Measurements from ENCODE around the gene ENPP6.
"Not testable (repeated sequence)": the region's sequence is repeated elsewhere in the genome, so short reads cannot be mapped to it uniquely, and the experiment has no call there.

Gene ENPP6

DNA sequence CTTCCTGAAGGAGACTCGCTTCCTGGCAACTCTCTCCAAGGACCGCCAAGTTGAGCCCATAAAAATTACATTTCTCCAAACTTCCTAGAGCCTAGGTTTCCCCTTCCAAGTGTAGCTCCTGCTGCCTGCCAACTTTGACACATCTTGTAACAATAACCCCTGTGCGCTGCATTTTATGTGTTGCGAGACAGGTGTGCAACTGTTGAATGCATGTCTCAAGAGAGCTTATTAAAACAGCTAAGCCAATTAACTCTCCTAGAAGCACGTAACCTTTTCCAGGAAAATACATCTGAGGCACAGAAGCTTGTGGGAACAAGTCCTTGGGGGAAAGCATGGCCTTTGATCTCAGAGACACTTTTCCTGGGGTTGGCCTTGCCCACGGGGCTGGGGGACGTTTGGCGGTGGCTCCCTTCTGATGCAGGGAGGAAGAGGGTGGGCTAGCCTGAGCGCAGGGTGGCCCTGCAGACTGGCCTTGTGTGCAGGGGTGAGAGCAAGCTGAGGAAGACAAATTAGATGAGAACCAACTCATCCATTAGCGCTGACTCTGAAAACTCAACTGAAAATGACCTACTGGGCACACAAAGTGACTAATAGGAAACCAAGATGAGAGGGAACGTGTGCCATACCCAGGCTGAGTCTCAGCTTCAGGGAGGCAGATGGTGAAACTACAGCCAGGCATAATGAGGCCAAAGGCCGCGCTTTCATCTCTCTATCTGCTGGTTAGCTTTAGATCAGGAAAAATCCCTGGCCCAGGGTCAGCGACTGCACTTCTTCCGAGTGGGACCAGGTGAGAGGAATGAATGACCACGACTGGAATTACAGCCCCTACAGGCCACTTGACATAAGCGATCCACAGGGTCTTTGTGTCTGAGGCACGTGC, 75.3 kb downstream of the ENPP6 start:
- no peak for DNase-seq (ENCODE audit: low spot score)
- in situ Hi-C loops (cut with MboI; ENCODE audit: low pct_unique_long_range_greater_than_20kb, low sequenced_read_pairs, unreplicated experiment), result no loop called here
- TF ChIP-seq CTCF (IDR thresholded peaks at IDR 0.05; ENCODE audit: extremely low read depth, insufficient read depth, missing control alignments), result no peak

- in situ Hi-C loops (cut with MboI; ENCODE audit: low pct_unique_long_range_greater_than_20kb, low sequenced_read_pairs, unreplicated experiment); DNase-seq (ENCODE audit: low spot score): not testable (repeated sequence)
Measured at GRCh38 chr4:184140901-184141300, 76.8 kb downstream of the ENPP6 start.

DNA sequence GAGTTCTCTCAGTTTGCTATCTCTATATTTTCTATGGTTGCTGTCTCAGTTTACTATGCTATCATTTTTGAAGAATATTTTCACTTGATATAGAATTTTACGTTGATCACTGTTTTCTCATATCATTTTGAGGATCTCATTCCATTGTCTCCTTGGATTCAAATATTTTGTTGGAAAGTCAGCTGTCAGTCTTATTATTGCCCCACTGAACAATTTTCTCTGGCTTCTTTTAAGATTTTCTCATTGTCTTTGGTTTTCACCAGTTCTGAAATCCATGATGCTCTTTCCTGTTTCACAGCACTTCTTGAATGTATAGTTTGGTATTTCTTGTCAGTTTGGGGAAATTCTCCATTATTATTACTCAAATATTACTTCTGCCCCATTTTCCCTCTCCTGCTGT, 81.1 kb downstream of the ENPP6 start:
- no peak for DNase-seq (ENCODE audit: low spot score)
- in situ Hi-C loops (cut with MboI; ENCODE audit: low pct_unique_long_range_greater_than_20kb, low sequenced_read_pairs, unreplicated experiment), result no loop called here
- TF ChIP-seq CTCF (IDR thresholded peaks at IDR 0.05; ENCODE audit: extremely low read depth, insufficient read depth, missing control alignments), result no peak

GRCh38 chr4:184126800-184127199, 90.9 kb downstream of the ENPP6 start:
- TF ChIP-seq CTCF (IDR thresholded peaks at IDR 0.05; ENCODE audit: extremely low read depth, insufficient read depth, missing control alignments), result no peak
- in situ Hi-C loops (cut with MboI; ENCODE audit: low pct_unique_long_range_greater_than_20kb, low sequenced_read_pairs, unreplicated experiment), result no loop called here

DNA sequence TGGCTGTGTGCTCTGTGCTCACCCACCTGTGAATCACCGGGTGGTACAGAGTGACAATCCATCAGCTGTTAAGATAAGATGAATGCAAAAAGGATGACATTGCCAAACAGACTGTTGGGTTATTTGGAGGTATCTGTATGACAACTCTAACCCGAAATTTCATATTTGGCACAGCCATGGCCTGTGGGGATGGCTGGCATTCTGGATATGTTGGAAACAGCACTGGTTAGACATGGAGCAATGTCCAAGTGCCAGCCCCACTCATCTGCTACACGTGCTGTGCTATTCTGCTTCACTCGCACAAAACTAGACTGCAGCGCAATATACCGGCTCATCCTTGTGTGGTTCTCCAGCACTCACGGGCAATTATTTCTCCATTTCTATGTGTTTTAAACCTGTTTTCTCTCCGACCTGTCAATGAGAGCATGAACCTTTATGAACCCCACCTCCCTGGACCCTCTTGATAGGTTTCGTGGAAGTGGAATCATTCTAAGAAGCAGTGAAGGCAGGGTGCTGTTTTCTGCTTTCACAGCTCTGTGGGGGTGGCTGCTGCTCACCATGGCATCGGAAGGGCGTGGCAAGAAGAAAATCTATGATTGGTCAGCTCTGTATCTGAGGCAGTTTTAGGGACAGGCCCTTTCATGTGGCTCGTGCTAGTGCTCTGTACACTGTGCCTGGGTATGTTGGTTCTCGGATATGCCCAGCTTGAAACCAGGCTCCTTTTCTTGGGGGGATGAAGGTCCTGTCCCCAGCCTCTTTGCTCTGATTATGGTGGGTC, 94.9 kb downstream of the ENPP6 start:
- no peak for TF ChIP-seq CTCF (IDR thresholded peaks at IDR 0.05; ENCODE audit: extremely low read depth, insufficient read depth, missing control alignments)
- no peak for DNase-seq (ENCODE audit: low spot score)
- in situ Hi-C loops (cut with MboI; ENCODE audit: low pct_unique_long_range_greater_than_20kb, low sequenced_read_pairs, unreplicated experiment), result no loop called here

More at GRCh38 chr4:184126800-184127199, 90.9 kb downstream of the ENPP6 start:
- DNase-seq (ENCODE audit: low spot score), result no peak

DNA sequence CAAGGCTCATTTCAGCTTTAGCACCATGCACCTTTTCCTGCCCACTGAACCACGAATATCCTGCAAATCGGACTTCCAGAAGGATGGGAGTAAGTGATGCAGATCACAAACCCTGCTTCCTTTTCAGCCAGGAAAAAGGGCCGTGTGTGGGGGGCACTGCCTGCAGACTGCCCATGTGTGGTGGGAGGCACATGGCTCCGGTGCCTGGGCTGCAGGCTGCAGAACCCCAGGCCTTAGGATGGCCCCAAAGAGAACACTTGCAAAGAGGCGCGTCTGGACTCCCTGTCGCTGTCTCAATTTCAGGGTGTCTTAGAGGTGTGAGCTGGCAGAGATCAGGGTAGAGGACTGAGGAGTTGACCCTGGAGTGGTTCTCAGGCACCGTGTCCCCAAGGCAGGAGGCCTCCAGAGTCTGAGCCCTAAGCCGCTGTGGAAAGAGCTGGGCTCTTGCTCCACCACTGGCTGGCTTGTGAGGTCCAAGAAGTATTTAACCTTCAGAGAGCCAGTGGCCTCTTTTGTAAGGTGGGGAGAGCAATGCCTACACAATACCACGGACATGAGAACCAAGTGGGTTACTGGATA, 97.0 kb downstream of the ENPP6 start:
- in situ Hi-C loops (cut with MboI; ENCODE audit: low pct_unique_long_range_greater_than_20kb, low sequenced_read_pairs, unreplicated experiment), result no loop called here
- DNase-seq (ENCODE audit: low spot score), result no peak
- no peak for TF ChIP-seq CTCF (IDR thresholded peaks at IDR 0.05; ENCODE audit: extremely low read depth, insufficient read depth, missing control alignments)
